Subcutaneous abdominal adipose tissue (tissue), 5 donors: ENCODE measurements around the gene OR13D1.

Source experiments
- H3K27ac ChIP-seq: one replicate; pipeline ENCODE4 v1.7.0; 2013; ENCODE audit warnings: low read depth, mild to moderate bottlenecking, inconsistent platforms, low read length, moderate library complexity
- H3K27me3 ChIP-seq, 5 donors: one replicate each; pipeline ENCODE4 v1.7.0; 2013; ENCODE audit warnings: low read length in 5 of 5, inconsistent platforms in 1 of 5; ENCODE audit not compliant: control insufficient read depth in 5 of 5, insufficient read depth in 4 of 5
- H3K36me3 ChIP-seq, 5 donors: one replicate each; pipeline ENCODE4 v1.7.0; 2013; ENCODE audit warnings: low read length in 5 of 5; ENCODE audit not compliant: control insufficient read depth in 5 of 5, insufficient read depth in 5 of 5
- H3K4me1 ChIP-seq, 5 donors: one replicate each; pipeline ENCODE4 v1.7.0; 2013; ENCODE audit warnings: low read length in 5 of 5, mild to moderate bottlenecking in 3 of 5, moderate library complexity in 1 of 5; ENCODE audit not compliant: control insufficient read depth in 5 of 5, insufficient read depth in 5 of 5
- H3K4me3 ChIP-seq, 5 donors: one replicate each; pipeline ENCODE4 v1.7.0; 2013; ENCODE audit warnings: low read length in 5 of 5, low read depth in 1 of 5
- H3K9ac ChIP-seq, 5 donors: one replicate each; pipeline ENCODE4 v1.7.0; 2013; ENCODE audit warnings: low read length in 5 of 5, mild to moderate bottlenecking in 4 of 5, moderate library complexity in 3 of 5
- H3K9me3 ChIP-seq, 5 donors: one replicate each; pipeline ENCODE4 v1.7.0; 2013; ENCODE audit warnings: low read length in 5 of 5; ENCODE audit not compliant: control insufficient read depth in 5 of 5
- donor health status: healthy.
- donor health status: healthy.
- donor health status: healthy.
- donor health status: healthy.
- donor health status: healthy.

Gene OR13D1

GRCh38 chr9:104740621-104741020 lies 46.3 kb downstream of the OR13D1 start:
- Histone ChIP-seq H3K4me1 (no peaks in the 10 kb centered on the region), H3K9ac (no peak overlapping the region), H3K9me3 (no peaks in the 10 kb centered on the region), H3K27ac (no peak overlapping the region), H3K36me3 (no peaks in the 10 kb centered on the region), H3K4me3 (no peak overlapping the region), H3K27me3 (no peaks in the 10 kb centered on the region)

- H3K36me3 ChIP-seq, result no peaks in the 10 kb centered on the region
- no peaks in the 10 kb centered on the region for H3K27me3 ChIP-seq
- H3K9ac ChIP-seq, result no peak overlapping the region
- no peaks in the 10 kb centered on the region for H3K9me3 ChIP-seq
- peaks cover 1 to 11% (median 11%) of the 10 kb centered on the region in 5 donors for H3K4me1 ChIP-seq
- H3K4me3 ChIP-seq, result no peak overlapping the region
- no peak overlapping the region for H3K27ac ChIP-seq
Observed at GRCh38 chr9:104743376-104743985, 49.2 kb downstream of the OR13D1 start.
